Melanocyte of skin (primary cell): ENCODE results near the gene RUSC2. TPM values are rescaled to one million over a fixed set of nuclear protein-coding genes. Genes with fewer than 3 reads are reported as not detected.

Experiments
- total RNA-seq, 2 donors: library from RNA; depleted of rRNA; stranded (reverse); fragments of >200 nt; gene quantifications; 2 replicates each; pipeline ENCODE4 v1.2.3, GENCODE V29; 2012

The RUSC2 gene
- total RNA-seq: 10 to 100 TPM; 12.4 to 13.0 TPM

DNA sequence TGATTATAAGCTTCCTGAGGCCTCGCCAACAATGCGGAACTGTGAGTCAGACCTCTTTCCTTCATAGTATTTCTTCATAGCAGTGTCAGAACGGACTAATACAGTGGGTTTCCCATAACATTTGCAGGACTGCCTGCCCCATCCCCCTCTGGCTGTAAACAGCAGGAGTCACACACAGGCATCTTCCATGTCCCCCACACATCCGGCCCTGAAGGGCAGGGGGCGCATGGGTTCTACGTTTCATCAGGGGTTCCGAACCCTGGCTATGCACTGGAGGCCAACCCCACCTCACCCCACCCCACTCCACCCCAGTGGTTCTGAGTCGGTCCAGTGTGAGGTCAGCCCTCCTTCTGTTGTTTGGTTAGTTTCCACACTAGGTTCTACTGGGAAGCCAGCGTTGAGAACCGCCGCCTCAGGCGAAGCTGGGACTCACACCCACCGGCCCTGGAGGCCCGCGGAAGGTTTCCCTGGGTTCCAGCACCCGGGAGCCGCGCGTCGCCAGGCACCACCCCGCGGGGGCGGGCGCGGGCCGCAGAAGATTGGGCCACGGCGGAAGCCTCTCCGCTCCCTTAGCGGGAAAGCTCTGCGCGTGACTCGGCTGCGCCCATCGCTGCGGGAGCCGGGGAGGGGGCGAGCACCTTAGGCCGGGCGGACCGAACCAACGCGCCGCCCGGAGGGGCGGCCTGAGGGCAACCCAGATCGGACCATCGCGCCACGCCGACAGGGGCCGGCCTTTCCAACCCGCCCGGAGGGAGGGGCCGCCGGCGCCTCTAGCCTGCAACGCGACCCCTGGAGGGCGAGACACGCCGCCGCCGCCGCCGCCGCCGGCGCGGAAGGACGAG is at the start of gene RUSC2:
Gene RUSC2 (plus strand): TSS at position 799 of the 842 bp plus-strand sequence. CDS start 56,411 bp downstream, outside the sequence.

Other genes starting within 250 kb of the RUSC2 start
- 10 to 100 TPM in 1 of 2 donors, 1 to 10 TPM in 1; 9.3 to 10.3 TPM for gene TESK1, start 115.2 kb downstream of the RUSC2 start, total RNA-seq
- gene CD72, start 128.3 kb downstream of the RUSC2 start, total RNA-seq: 1 to 10 TPM in 1 of 2 donors, under 1 TPM in 1; 0.33 to 1.0 TPM
- gene SIT1, start 160.8 kb downstream of the RUSC2 start, total RNA-seq: not detected
- gene RMRP, start 167.9 kb downstream of the RUSC2 start, total RNA-seq: over 10,000 TPM; 172,345 to 336,493 TPM
- 10 to 100 TPM in 1 of 2 donors, 1 to 10 TPM in 1; 9.3 to 11.4 TPM for gene CCDC107, start 168.2 kb downstream of the RUSC2 start, total RNA-seq
- gene ARHGEF39, start 175.1 kb downstream of the RUSC2 start, total RNA-seq: 1 to 10 TPM; 1.7 to 7.0 TPM
- gene CA9, start 183.8 kb downstream of the RUSC2 start, total RNA-seq: not detected
- gene TPM2, start 199.8 kb downstream of the RUSC2 start, total RNA-seq: 10 to 100 TPM in 1 of 2 donors, 1 to 10 TPM in 1; 4.5 to 34.0 TPM
- gene TLN1, start 242.1 kb downstream of the RUSC2 start, total RNA-seq: 100 to 1,000 TPM; 135 to 143 TPM
- 10 to 100 TPM; 46.5 to 48.6 TPM for gene CREB3, start 242.6 kb downstream of the RUSC2 start, total RNA-seq